Testis (tissue), 3 donors: ENCODE measurements around the gene PRKN. TPM values are rescaled to one million over a fixed set of nuclear protein-coding genes. Genes with fewer than 3 reads are reported as not detected.

ENCODE experiments used
- DNase-seq: peaks from one replicate; pipeline ENCODE4 v3.0.0-alpha.2; 2019
- H3K27ac ChIP-seq, 2 donors: fragments of 200-600 bp; sonication (generic); one replicate each; pipeline ENCODE4 v1.5.1; 2019
- H3K27me3 ChIP-seq: fragments of 200-600 bp; sonication (generic); one replicate; pipeline ENCODE4 v1.5.1; 2019
- H3K36me3 ChIP-seq: fragments of 200-600 bp; sonication (generic); one replicate; pipeline ENCODE4 v1.5.1; 2017; ENCODE audit warnings: low read depth; ENCODE audit errors: missing control alignments
- H3K4me1 ChIP-seq: fragments of 200-600 bp; sonication (generic); one replicate; pipeline ENCODE4 v1.5.1; 2019
- H3K4me3 ChIP-seq, 2 donors: fragments of 200-600 bp; sonication (generic); one replicate each; pipeline ENCODE4 v1.5.1; 2017 to 2019
- H3K9me3 ChIP-seq: fragments of 200-600 bp; sonication (generic); one replicate; pipeline ENCODE4 v1.5.1; 2017
- POLR2A ChIP-seq: fragments of 450-650 bp; IDR thresholded peaks from one replicate; pipeline ENCODE4 v1.6.1; 2017; ENCODE audit warnings: antibody characterized with exemption, mild to moderate bottlenecking, moderate library complexity
- WGBS, 2 donors: methylation state at CpG; one replicate each; pipeline ENCODE4 v1.1.5; 2018; 5-methylcytosine and 5-hydroxymethylcytosine counted together
- intact Hi-C: fragments of 100-400 bp; cut with DNase I; formaldehyde crosslinking; loops from one replicate; pipeline ENCODE4 v1.15.1; 2023; ENCODE audit warnings: low total_unique reads
- polyA plus RNA-seq: library from polyadenylated mRNA; stranded (reverse); fragments of 350-450 nt; fragmentation: Illumina TruSeq; extraction: RNeasy Lipid Tissue Mini Kit (QIAGEN cat#74804); gene quantifications from one replicate; pipeline ENCODE4 v1.2.3, GENCODE V29; 2014; ENCODE audit warnings: low read depth, low replicate concordance; ENCODE audit not compliant: insufficient read depth
- total RNA-seq, 2 donors: library from RNA; depleted of rRNA; stranded (reverse); fragments of >200 nt; gene quantifications; one replicate each; pipeline ENCODE4 v1.2.3, GENCODE V29; 2016
- TF ChIP-seq, protein P1 (sequence below), 3 experiments: fragments of 450-650 bp in 2 of 3; fragments of 200-600 bp in 1 of 3; sonication (generic) in 1 of 3; IDR thresholded peaks; one replicate each; pipeline ENCODE4 v1.5.1; 2016 to 2019; ENCODE audit warnings: antibody characterized with exemption in 3 of 3, mild to moderate bottlenecking in 2 of 3, moderate library complexity in 1 of 3

The PRKN gene
- total and polyA plus RNA-seq, 3 donors from 2014 or later, result 19.1 to 34.5 (median 28.8) TPM

DNA sequence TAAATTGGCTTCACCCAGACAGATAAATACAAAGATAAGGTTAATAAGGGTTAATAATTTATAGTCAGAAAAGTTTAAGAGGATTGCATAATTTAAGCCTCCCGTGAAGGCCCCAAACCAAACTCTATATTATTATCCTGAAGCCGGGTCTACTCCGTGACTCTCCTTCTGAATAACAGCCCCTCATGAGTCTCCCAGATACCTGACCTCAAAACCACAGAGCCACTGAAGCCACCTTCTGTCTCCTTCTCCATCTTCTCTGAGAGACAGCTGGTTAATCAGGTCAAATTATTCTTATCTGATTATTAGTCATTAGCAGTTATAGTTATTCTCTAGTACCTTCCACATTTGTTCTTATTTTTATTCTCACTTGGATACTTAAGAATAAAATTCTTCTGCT is 884.5 kb downstream of the PRKN start:
- Histone ChIP-seq H3K9me3 (no peaks in the 10 kb centered on the region), H3K36me3 (no peaks in the 10 kb centered on the region), H3K4me3 (no peak overlapping the region), H3K4me1 (peaks cover 4% of the 10 kb centered on the region), H3K27me3 (no peaks in the 10 kb centered on the region), H3K27ac (no peak overlapping the region)
- 93 to 94% methylated on average over 3 of the region's 3 CpGs for WGBS, 2 donors
- no peak for TF ChIP-seq POLR2A
- TF ChIP-seq, protein P1, sequence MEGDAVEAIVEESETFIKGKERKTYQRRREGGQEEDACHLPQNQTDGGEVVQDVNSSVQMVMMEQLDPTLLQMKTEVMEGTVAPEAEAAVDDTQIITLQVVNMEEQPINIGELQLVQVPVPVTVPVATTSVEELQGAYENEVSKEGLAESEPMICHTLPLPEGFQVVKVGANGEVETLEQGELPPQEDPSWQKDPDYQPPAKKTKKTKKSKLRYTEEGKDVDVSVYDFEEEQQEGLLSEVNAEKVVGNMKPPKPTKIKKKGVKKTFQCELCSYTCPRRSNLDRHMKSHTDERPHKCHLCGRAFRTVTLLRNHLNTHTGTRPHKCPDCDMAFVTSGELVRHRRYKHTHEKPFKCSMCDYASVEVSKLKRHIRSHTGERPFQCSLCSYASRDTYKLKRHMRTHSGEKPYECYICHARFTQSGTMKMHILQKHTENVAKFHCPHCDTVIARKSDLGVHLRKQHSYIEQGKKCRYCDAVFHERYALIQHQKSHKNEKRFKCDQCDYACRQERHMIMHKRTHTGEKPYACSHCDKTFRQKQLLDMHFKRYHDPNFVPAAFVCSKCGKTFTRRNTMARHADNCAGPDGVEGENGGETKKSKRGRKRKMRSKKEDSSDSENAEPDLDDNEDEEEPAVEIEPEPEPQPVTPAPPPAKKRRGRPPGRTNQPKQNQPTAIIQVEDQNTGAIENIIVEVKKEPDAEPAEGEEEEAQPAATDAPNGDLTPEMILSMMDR (IDR thresholded peaks at IDR 0.05), result no peak
- intact Hi-C loops, result no loop called here
- no peak for DNase-seq

DNA sequence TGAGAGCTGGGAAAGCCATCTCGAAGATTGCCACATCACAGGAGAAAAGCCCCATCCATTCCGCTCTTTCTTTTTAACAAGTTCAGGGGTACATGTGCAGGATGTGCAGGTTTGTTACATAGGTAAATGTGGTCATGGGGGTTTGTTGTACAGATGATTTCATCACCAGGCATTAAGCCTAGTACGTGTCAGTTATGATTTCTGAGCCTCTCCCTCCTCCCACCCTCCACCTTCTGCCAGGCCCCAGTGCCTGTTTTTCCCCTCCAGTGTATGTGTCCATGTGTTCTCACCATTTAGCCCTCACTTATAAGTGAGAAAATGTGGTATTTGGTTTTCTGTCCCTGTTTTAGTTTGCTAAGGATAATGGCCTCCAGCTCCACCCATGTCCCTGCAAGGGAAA is 887.2 kb downstream of the PRKN start:
- intact Hi-C loops, result no loop called here
- no peak overlapping the region for H3K27ac ChIP-seq

DNA sequence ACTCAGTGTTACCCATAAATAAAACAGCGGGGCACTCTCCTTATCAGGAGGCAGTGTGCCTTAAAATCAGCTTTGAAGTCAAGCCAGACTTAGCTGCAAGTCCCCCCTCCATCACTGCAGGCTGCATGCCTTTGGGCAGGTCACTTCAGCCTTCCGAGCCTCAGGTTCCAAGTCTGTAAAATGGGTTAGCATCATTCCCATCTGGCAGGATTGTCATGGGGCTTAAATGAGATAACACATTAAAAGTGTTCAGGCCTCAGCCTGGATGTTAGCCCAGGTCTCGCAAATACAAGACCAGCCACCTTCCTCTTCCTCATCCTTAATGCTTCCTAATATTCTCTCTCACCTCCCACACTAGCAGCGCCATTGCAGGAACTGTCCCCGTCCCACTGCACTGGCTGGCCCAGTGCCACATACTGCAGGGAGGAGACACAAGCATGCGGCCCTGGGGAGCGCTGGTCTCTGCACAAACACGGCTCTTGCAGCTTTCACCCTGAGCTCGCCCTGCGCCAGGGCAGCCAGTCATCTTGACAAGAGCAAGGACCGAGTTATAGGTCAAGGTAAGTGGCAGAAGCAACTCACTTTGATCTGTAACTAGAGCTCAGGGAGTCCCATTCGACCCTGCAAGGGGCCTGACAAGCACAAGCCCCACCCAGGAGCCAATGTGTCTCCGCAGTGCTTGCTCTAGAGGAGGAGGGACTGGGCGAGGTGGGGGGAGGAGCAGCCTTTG is 889.1 kb downstream of the PRKN start:
- TF ChIP-seq POLR2A, result no peak
- TF ChIP-seq, protein P1 (IDR thresholded peaks at IDR 0.05), result no peak
- H3K27me3 ChIP-seq, result no peaks in the 10 kb centered on the region
- H3K36me3 ChIP-seq, result no peaks in the 10 kb centered on the region
- 47 to 68% methylated on average over 14 of the region's 14 CpGs for WGBS, 2 donors
- no peak overlapping the region for H3K27ac ChIP-seq
- H3K9me3 ChIP-seq, result no peaks in the 10 kb centered on the region
- DNase-seq, result peak; percentile 71
- intact Hi-C loops, result no loop called here
- peaks cover 8% of the 10 kb centered on the region for H3K4me1 ChIP-seq
- H3K4me3 ChIP-seq, result no peak overlapping the region

More for the DNA sequence above, 887.2 kb downstream of the PRKN start:
- TF ChIP-seq, protein P1 (IDR thresholded peaks at IDR 0.05), result no peak
- no peak for TF ChIP-seq POLR2A
- no peak overlapping the region for H3K4me3 ChIP-seq
- H3K36me3 ChIP-seq, result no peaks in the 10 kb centered on the region
- no peaks in the 10 kb centered on the region for H3K27me3 ChIP-seq
- 87 to 93% methylated on average over 3 of the region's 3 CpGs for WGBS, 2 donors
- H3K4me1 ChIP-seq, result peaks cover 4% of the 10 kb centered on the region
- no peaks in the 10 kb centered on the region for H3K9me3 ChIP-seq
- DNase-seq, result no peak

DNA sequence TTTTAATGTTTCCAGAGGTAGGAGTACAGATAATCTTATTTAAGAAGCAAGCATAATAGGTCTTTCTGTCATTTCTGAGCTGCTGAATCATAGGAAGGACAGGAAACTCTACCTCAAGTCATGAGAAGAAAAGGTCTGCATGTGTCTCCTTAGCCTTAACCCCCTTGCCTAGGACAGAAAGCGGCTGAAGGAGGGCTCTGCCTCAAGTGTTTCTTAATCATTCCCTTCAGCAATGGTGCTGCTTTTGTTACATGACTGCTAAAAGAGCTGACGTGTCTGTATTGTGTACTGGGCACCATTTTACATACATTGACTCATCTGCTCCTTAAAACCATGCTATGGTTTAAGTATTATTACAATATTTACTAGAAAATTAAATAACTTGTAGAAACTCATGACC is 889.7 kb downstream of the PRKN start:
- Histone ChIP-seq H3K27ac (no peak overlapping the region), H3K27me3 (no peaks in the 10 kb centered on the region), H3K36me3 (no peaks in the 10 kb centered on the region), H3K4me1 (peaks cover 8% of the 10 kb centered on the region), H3K4me3 (no peak overlapping the region), H3K9me3 (no peaks in the 10 kb centered on the region)
- TF ChIP-seq POLR2A, result no peak
- no peak for DNase-seq
- 65 to 71% methylated on average over 2 of the region's 2 CpGs for WGBS, 2 donors
- intact Hi-C loops, result no loop called here

DNA sequence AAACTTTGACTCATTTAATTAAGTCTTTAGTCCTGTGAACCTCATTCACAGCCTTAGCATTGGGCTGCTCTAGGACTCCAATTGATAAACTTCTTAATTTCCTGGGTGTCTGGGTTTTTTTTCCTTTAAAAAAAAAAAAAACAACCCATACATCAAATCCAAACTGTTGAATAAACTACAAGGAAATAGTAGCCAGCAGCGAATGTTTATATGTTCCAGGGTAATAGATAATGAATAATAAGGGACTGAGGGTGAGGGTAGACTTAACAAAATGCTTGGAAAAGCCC is 890.2 kb downstream of the PRKN start:
- Histone ChIP-seq H3K4me3 (no peak overlapping the region), H3K36me3 (no peaks in the 10 kb centered on the region), H3K27ac (no peak overlapping the region), H3K9me3 (no peaks in the 10 kb centered on the region), H3K4me1 (peaks cover 8% of the 10 kb centered on the region), H3K27me3 (no peaks in the 10 kb centered on the region)
- TF ChIP-seq, protein P1 (IDR thresholded peaks at IDR 0.05), result no peak
- TF ChIP-seq POLR2A, result no peak
- intact Hi-C loops, result no loop called here
- DNase-seq, result no peak
- WGBS, 2 donors, result 30 to 35% methylated on average over 1 of the region's 1 CpG
